Hippocampal formation (tissue), 2 donors: ENCODE data around the gene PHKB.

ENCODE experiments used
- DNase-seq, 2 donors: peaks; one replicate each; lab custom pipeline; 2025; lab: John Stamatoyannopoulos, UW

Gene PHKB

DNA sequence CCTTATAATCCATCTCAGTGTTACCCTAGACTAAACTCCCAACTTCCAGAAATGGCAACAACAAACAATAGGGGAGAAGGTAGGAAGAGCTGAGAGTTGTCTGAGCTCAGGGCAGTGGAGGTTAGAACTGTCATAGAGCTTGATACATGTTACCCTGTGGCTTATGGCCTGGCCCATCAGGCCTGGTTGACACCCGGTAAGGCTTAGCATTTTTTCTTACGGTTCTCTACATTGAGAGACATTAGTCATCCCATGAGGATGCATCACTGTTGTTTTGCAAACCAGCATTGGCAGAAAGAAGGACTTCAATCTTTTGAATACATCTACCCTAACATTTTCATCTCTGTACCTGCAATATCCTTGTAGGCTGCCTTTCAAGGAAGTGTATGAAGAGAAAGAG is 226.6 kb downstream of the PHKB start:
- DNase-seq, result no peak

- DNase-seq, result no peak
Observed at GRCh38 chr16:47693226-47693625, 232.1 kb downstream of the PHKB start.

DNA sequence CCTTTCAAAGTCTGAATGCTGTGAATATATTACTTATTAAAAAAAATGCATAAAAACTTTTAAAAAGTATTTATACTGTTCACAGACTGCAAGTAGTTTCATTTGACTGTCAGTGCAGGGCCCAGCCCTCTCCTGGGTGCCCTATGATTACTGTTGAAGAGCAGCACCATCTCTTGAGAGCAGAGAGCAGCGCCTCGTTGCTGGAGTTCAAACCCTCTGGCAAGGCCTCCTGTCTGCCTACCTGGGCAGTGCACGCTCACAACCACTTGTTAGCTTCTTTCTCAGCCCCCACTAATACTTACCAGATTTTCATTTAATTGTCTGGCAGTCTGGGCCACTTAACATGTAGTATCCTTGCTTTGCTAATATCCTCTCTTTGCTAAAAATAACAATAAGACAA is 233.4 kb downstream of the PHKB start:
- DNase-seq, result no peak

DNA sequence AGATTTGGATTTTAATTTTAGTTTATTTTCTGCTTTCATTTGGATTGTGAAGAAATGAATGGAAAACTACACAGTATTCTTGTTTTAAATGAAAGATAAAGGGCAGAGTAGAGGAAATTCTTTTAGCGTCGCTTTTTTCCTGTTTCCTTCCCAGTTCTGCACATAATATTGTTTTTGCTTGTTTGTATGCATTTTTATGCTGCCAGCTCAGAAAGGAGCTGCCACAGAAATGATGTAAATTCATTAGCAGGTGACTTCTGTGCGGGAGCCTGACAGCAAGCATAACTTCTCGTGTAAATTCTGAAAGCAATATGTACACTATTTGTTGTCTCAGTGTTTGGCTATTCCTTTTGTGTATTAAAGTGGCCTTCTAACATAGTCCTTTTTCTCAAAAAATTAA is 234.6 kb downstream of the PHKB start:
- no peak for DNase-seq

GRCh38 chr16:47697826-47698225 is 236.7 kb downstream of the PHKB start:
- no peak for DNase-seq

DNA sequence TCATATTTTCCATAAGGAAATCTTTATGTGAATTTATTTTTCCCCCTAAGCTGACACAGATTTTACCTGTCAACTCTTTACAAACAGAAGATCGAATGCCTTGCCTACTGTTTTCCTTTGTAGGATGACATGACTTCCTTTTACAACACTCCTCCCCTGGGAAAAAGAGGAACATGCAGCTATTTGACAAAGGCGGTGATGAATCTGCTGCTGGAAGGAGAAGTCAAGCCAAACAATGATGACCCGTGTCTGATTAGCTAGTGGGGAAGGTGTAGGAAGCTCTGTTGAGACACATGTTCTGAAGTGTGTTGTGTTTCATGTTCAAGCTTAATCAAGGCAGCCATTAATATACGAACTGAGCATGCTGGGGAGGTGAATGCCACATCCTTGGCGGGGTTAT is 238.0 kb downstream of the PHKB start:
- DNase-seq, result no peak

GRCh38 chr16:47700857-47701587 is 239.9 kb downstream of the PHKB start:
- no peak for DNase-seq

DNA sequence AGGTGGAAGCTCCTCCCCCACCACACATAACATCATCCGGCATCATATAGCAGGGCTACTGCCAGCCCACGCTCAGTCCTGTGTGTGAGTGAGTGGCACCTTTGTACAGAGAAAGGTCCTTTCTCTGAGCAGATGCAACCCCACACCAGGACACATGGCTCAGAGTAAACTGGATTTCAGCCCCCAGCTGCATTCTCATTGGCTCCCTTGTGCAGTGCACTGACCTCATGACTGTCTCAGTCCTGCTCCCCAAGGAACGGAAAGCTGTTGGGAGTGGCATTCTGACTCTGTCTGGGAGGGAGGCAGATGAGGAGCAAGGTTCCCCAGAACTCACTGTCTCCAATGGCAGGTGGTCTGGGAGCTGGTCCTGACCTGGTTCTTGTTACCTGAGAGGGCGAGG is 244.1 kb downstream of the PHKB start:
- no peak for DNase-seq

- no peak for DNase-seq
Observed at GRCh38 chr16:47711809-47712208, 250.7 kb downstream of the PHKB start.

DNA sequence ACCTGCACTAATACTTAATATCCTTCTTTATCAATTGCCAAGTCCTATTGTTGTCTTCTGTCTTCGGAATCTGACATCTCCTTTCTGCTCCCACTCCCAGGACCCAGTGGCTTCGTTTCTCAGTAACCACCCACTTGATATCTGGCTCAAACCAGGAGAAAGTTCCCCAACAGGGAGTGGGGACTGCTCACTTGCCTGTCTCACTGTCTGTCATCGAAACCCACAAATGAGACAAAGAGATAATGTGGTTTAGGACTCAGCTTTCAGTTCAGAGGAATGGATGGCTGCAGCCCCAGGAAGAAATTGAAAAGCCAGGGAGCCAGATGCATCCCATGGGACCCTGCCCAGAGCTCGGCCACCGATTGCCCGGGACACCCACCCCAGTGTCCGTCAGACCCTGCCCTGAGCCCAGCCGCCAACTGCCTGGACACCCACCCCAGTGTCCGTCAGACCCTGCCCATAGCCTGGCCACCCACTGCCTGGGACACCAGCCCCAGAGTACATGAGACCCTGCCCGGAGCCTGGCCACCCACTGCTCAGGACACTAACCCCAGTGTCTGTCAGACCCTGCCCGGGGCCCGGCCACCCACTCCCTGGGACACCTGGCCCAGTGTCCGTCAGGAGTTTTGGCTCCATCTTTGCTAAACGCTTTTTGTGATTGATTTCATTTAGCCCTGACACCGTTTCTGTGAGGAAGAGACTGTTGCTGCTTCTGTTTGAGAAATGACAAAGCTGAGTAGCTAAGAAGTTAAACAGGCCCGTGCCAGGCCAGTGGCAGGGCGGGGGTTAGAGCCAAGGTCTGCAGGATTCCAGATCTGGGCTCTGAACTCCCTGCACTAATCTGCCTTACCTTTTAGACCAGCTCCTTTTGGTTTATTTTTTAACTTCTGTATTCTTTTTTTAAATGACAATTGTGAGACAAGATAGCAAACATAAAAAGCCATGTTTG is 251.4 kb downstream of the PHKB start:
- DNase-seq, result no peak

GRCh38 chr16:47713225-47713595 is 252.1 kb downstream of the PHKB start:
- DNase-seq, result no peak

DNA sequence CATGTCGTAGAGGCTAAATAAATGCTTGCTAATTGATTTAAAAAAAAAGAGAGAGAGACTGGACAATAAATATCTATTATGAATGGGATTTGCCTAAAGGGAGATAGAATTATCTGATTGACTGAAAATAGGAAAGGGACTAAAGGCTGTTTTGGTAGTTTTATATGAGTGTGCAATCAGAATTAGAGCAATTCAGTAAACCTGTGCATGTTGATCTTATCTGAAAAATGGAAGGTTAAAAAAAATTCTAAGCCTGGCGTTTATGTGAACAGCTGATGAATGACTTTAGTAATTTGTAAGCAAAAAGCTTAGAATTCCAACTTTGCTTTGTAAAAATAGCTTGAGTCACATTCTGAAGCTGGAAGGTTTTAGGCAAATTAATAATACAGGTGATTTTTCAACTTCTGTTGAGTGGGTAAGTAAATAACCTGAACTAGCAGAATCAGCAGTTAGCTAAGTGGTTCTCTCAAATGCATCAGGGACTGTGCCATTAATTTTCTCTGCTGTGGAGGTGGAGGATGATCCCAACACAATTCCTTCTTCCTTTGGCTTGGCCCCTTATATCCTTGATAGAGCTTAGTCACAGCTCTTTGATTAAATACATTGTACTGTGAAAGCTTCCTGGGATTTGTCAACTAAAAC is 254.4 kb downstream of the PHKB start:
- DNase-seq, result no peak

GRCh38 chr16:47716571-47716970 is 255.4 kb downstream of the PHKB start:
- DNase-seq, result no peak

DNA sequence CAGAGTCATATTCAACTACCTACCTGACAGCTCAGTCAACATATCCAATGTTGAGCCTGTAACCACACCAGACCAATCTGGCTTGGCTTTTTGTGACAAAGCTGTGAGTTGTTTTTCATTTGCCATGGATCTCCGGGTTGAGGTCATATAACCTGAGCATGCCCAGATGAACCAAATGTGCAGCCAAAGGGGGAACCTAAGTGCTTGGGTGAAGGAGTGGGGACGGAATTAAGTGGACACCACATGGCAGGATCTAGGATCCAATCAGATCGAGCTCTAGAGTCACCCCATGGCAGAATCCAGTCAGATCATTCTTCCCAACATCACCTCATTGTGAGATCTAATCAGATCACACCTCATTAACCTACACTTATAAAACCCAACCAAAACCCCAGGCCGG is 258.6 kb downstream of the PHKB start:
- DNase-seq, result no peak

DNA sequence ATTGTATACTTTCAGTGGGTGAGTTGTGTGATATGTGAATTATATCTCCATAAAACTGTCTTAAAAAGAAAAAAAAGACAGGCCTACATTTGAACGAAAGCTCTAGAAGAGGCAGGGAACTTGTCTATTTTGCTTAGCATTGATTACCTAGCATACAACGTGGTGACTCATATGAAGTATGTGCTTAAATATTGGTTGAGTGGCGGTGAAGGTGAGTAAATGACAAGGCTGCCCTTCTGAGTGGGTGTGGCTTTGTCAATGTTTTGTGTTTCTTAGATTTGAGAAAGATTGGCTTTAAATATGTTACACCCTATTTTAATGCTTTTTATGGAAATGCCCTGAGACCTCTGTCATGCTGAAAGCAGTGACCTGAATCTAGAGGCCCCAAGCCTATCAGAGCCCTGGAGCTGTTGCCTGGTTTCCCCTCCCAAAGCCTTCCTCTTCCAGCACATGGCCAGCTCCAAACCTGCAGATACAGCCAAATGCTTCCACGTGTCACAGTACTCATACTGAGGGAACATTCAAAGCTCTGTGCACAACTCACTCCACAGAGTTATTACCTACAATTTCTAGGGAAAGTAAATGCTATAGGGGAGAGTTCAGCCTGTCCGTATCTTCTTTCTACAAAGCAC is 260.0 kb downstream of the PHKB start:
- no peak for DNase-seq

DNA sequence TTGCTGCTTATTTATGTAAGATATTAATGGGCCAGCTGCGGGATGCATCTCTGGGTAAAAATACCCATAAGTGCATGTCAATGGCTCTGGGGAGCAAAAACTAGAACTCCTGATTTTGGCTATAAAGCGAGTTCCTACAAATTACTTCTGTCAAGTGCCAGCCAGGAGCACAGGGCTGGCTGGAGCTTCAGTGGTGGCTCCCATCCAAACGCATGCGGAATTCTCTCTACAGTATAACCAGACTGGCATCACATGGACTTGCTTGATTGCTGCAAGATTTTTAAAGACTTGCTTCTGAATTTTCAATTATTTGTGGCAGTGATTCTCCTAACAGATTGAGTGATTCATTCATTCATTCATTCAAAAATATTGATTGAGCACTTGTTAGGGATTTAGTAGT is 260.9 kb downstream of the PHKB start:
- no peak for DNase-seq

- DNase-seq, result no peak
Observed at GRCh38 chr16:47724115-47724785, 263.1 kb downstream of the PHKB start.

GRCh38 chr16:47725188-47725695 is 264.1 kb downstream of the PHKB start:
- no peak for DNase-seq

- DNase-seq, result no peak
Observed at GRCh38 chr16:47726031-47726675, 265.0 kb downstream of the PHKB start.

DNA sequence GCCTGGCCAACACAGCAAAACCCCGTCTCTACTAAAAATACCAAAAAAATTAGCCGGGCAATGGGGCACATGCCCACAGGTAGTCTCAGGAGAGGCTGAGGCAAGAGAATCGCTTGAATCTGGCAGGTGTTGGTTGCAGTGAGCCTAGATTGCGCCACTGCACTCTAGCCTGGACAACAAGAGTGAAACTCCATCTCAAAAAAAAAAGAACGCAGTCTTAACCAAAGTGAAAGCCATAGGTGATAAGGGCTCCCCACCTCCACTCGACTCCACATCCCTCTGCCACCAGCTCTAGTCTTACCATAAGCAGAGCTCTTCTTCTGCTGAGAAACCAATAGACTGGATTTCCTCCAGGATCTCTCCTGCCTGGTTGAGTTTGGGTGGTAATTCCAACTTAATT is 266.0 kb downstream of the PHKB start:
- DNase-seq, result no peak

GRCh38 chr16:47728205-47728604 is 267.1 kb downstream of the PHKB start:
- DNase-seq, result no peak
